HepG2 (cell line): ENCODE measurements around the gene GPR156. TPM values are rescaled to one million over a fixed set of nuclear protein-coding genes. Genes with fewer than 3 reads are reported as not detected.
A peak's percentile ranks its signal among the peaks of the same experiment; 100 is the strongest.

Source experiments
- ATAC-seq: fragments of 200-7000 bp; cut with Tn5 transposase; 3 replicates; pipeline ENCODE4 v1.9.1; 2020; ENCODE audit warnings: mild to moderate bottlenecking, moderate library complexity
- BruUV-seq: library from RNA; stranded (reverse); fragments of 400-500 nt; replicated peaks from 2 replicates; lab custom pipeline; 2021; lab: Mats Ljungman, UMichigan
- CTCF ChIA-PET: fragments of 300-600 bp; formaldehyde crosslinking; extraction: SDS; loops from one replicate; lab custom pipeline; 2021; ENCODE audit warnings: low total read pairs, inconsistent platforms, low intra/inter-chr PET ratio; lab: Yijun Ruan, JAX
- POLR2A ChIA-PET: fragments of 350-600 bp; sonication (Branson Sonifier 250); formaldehyde crosslinking; loops from one replicate; lab custom pipeline; 2020; ENCODE audit warnings: antibody characterized with exemption, inconsistent platforms; lab: Yijun Ruan, JAX
- DNase-seq: peaks from one replicate; pipeline ENCODE4 v3.0.0-alpha.2; 2015; ENCODE audit warnings: low spot score
- FAIRE-seq: peaks from 3 replicates; lab custom pipeline; 2011; peaks lifted over from hg19 to GRCh38; lab: Jason Lieb, UNC
- H2AFZ ChIP-seq: one replicate; pipeline ENCODE4 v1.6.1; 2011; ENCODE audit warnings: low read length, inconsistent platforms
- H3K27ac ChIP-seq: fragments of 300-600 bp; 3 replicates; pipeline ENCODE4 v1.8.0; 2011; ENCODE audit warnings: mixed run types, mild to moderate bottlenecking, mixed read lengths, low read length, inconsistent platforms; ENCODE audit not compliant: insufficient read depth; ENCODE audit errors: extremely low read length
- H3K27me3 ChIP-seq, 2 experiments: fragments of 200-600 bp in 1 of 2; 2 replicates in 1 of 2; 3 replicates in 1 of 2; pipeline versions ENCODE4 v1.6.0 to v1.8.0; 2011; ENCODE audit warnings: low read length in 2 of 2, mild to moderate bottlenecking in 2 of 2, moderate library complexity in 2 of 2, inconsistent platforms in 1 of 2; ENCODE audit not compliant: insufficient read depth in 2 of 2, control insufficient read depth in 1 of 2
- H3K36me3 ChIP-seq, 2 experiments: fragments of 200-600 bp in 1 of 2; replicated peaks in 1 of 2; 2 replicates in 1 of 2; 3 replicates in 1 of 2; pipeline versions ENCODE4 v1.5.1 to v1.8.0; 2011; ENCODE audit warnings: low read length in 2 of 2, inconsistent platforms in 1 of 2; ENCODE audit not compliant: insufficient read depth in 2 of 2, control insufficient read depth in 1 of 2
- H3K4me1 ChIP-seq: 2 replicates; pipeline ENCODE4 v1.5.1; 2012; ENCODE audit warnings: low read length, inconsistent platforms; ENCODE audit not compliant: insufficient read depth
- H3K4me2 ChIP-seq: 2 replicates; pipeline ENCODE4 v1.6.0; 2011; ENCODE audit warnings: low read depth, low read length, inconsistent platforms
- H3K4me3 ChIP-seq, 3 experiments: fragments of 200-600 bp in 1 of 3; sonication (generic), shearing (Covaris generic) in 1 of 3; replicated peaks in 1 of 3; 2 replicates each; pipeline ENCODE4 v1.5.1; 2011 to 2016; ENCODE audit warnings: low read length in 3 of 3, inconsistent platforms in 2 of 3, low read depth in 2 of 3, mild to moderate bottlenecking in 2 of 3, control low read depth in 1 of 3, mixed read lengths in 1 of 3; ENCODE audit not compliant: insufficient read depth in 1 of 3
- H3K79me2 ChIP-seq: one replicate; pipeline ENCODE4 v1.6.1; 2011; ENCODE audit warnings: low read length, inconsistent platforms; ENCODE audit not compliant: insufficient read depth
- H3K9ac ChIP-seq: 2 replicates; pipeline ENCODE4 v1.6.0; 2011; ENCODE audit warnings: mild to moderate bottlenecking, low read depth, low read length, inconsistent platforms; ENCODE audit not compliant: insufficient read depth
- H3K9me3 ChIP-seq: 2 replicates; pipeline ENCODE4 v1.5.1; 2012; ENCODE audit warnings: mild to moderate bottlenecking, low read length
- H4K20me1 ChIP-seq: 2 replicates; pipeline ENCODE4 v1.6.0; 2011; ENCODE audit warnings: inconsistent platforms, mild to moderate bottlenecking, low read length, moderate library complexity; ENCODE audit not compliant: insufficient read depth
- ADNP ChIP-seq: sonication (generic); formaldehyde crosslinking; IDR thresholded peaks from 2 replicates; pipeline ENCODE4 v1.4.0; 2020; ENCODE audit warnings: missing genetic modification reagents
- CEBPB ChIP-seq: IDR thresholded peaks from 2 replicates; pipeline ENCODE4 v1.6.1; 2011; ENCODE audit warnings: low read depth, low read length, improper control_type of control experiment, borderline replicate concordance
- TFAP4 ChIP-seq: sonication (generic); IDR thresholded peaks from 2 replicates; pipeline ENCODE4 v1.6.1; 2016; ENCODE audit warnings: low read depth, borderline replicate concordance
- THAP11 ChIP-seq: IDR thresholded peaks from 2 replicates; pipeline ENCODE4 v1.6.1; 2016; ENCODE audit warnings: missing biosample characterization, missing genetic modification reagents
- THAP7 ChIP-seq: sonication (generic); formaldehyde crosslinking; IDR thresholded peaks from 2 replicates; pipeline ENCODE4 v1.8.1; 2023; ENCODE audit warnings: mild to moderate bottlenecking, missing genetic modification reagents
- ZBTB10 ChIP-seq: sonication (generic); formaldehyde crosslinking; IDR thresholded peaks from 2 replicates; pipeline ENCODE4 v1.4.0; 2020; ENCODE audit warnings: missing genetic modification reagents, borderline replicate concordance
- ZFAT ChIP-seq: sonication (generic); formaldehyde crosslinking; conservative IDR thresholded peaks from 2 replicates; pipeline ENCODE4 v1.8.1; 2023; ENCODE audit warnings: missing genetic modification reagents, inconsistent platforms
- ZNF770 ChIP-seq: sonication (generic); formaldehyde crosslinking; IDR thresholded peaks from 2 replicates; pipeline ENCODE4 v1.5.0; 2020; ENCODE audit warnings: mild to moderate bottlenecking, missing genetic modification reagents
- WGBS: methylation state at CpG from one replicate; pipeline ENCODE4 v1.1.6; 2017; ENCODE audit warnings: low lambda C conversion rate; 5-methylcytosine and 5-hydroxymethylcytosine counted together
- in situ Hi-C: cut with HindIII; loops from 2 replicates; pipeline ENCODE4 v1.10.0; 2017; ENCODE audit warnings: low pct_unique_long_range_greater_than_20kb; ENCODE audit not compliant: extremely low pct_ligation_motif_present
- intact Hi-C: fragments of 100-400 bp; cut with micrococcal nuclease; formaldehyde crosslinking; loops from one replicate; pipeline ENCODE4 v1.10.0; 2022; ENCODE audit not compliant: unreplicated experiment
- polyA plus RNA-seq, 8 experiments: library from polyadenylated mRNA; depleted of rRNA in 3 of 8; stranded (reverse) in 7 of 8; unstranded in 1 of 8; fragments of >200 nt; fragmentation: Illumina TruSeq in 4 of 8; extraction: Trizol in 4 of 8; gene quantifications; 2 replicates each; pipeline versions ENCODE4 v1.2.1 to v1.2.3, GENCODE V29; 2011 to 2016; ENCODE audit warnings: low read depth in 4 of 8, missing spikeins in 1 of 8, mixed read lengths in 1 of 8; ENCODE audit not compliant: insufficient read depth in 1 of 8
- total RNA-seq, 5 experiments: library from RNA; depleted of rRNA; stranded (reverse); fragments of >200 nt; fragmentation: Illumina TruSeq; extraction: Trizol; gene quantifications; 2 replicates each; pipeline ENCODE4 v1.2.3, GENCODE V29; 2016; ENCODE audit warnings: low read depth in 1 of 5

The GPR156 gene
- total and polyA plus RNA-seq, 2 of the 13 experiments (the other 11 are each of a cell fraction or from before 2014, with no cell fraction given): not detected

- Histone ChIP-seq H3K27me3 (no peaks in the 10 kb centered on the region; a peak in 1 of 5 replicates), H2AFZ (no peak overlapping the region), H3K9me3 (no peaks in the 10 kb centered on the region), H3K27ac (no peak overlapping the region), H3K9ac (no peak overlapping the region), H3K36me3 (no peaks in the 10 kb centered on the region), H3K4me1 (peaks cover 54% of the 10 kb centered on the region), H4K20me1 (no peaks in the 10 kb centered on the region), H3K4me3 (no peak overlapping the region), H3K4me2 (no peak overlapping the region), H3K79me2 (no peaks in the 10 kb centered on the region)
- BruUV-seq: no TSS peak
- FAIRE-seq (no peak), DNase-seq (no peak), ATAC-seq (no peak)
- intact Hi-C loops: no loop called here
- TF ChIP-seq ZNF770 (CRISPR knock-in tag): peak; percentile 37; the same call in 1 of the 2 replicates
- no peak for TF ChIP-seq THAP11 (CRISPR knock-in tag)
- no peak for TF ChIP-seq ADNP
- no peak for TF ChIP-seq TFAP4
- POLR2A ChIA-PET: interaction anchor here (1.1 to 6.7 kb wide), 2 partner anchors 14 to 49 kb away, joined by 3 to 65 read pairs; partner anchors contain the start of gene GSK3B
- no CpG with 5 or more reads among the region's 2 CpGs for WGBS
- CTCF ChIA-PET: no interaction called here
- in situ Hi-C loops: no loop called here
Observed at GRCh38 chr3:120143676-120144075, 141.3 kb downstream of the GPR156 start.

- POLR2A ChIA-PET: no interaction called here
- H3K4me1 ChIP-seq: peaks cover 40% of the 10 kb centered on the region
- TF ChIP-seq THAP7 (CRISPR knock-in tag) (no peak), ZFAT (CRISPR knock-in tag) (no peak), ZBTB10 (no peak), CEBPB (peak; percentile 74)
- TF ChIP-seq, all 625 proteins: peak for 1
- no peak for FAIRE-seq
- Histone ChIP-seq H3K4me2 (no peak overlapping the region), H3K36me3 (no peaks in the 10 kb centered on the region), H4K20me1 (no peaks in the 10 kb centered on the region), H3K27me3 (no peaks in the 10 kb centered on the region; a peak in 1 of 5 replicates), H3K9ac (no peak overlapping the region), H3K4me3 (no peak overlapping the region), H3K79me2 (no peaks in the 10 kb centered on the region), H2AFZ (no peak overlapping the region), H3K9me3 (no peaks in the 10 kb centered on the region), H3K27ac (no peak overlapping the region)
- BruUV-seq: no TSS peak
- in situ Hi-C loops: no loop called here
- intact Hi-C loops: no loop called here
- CTCF ChIA-PET: no interaction called here
- no peak for DNase-seq
- 71% methylated on average over 4 of the region's 4 CpGs for WGBS
- ATAC-seq: no peak
Observed at GRCh38 chr3:120142236-120142635, 142.8 kb downstream of the GPR156 start.
